Tibial nerve (tissue), 3 donors: ENCODE data around the gene CASS4.

Experiments used
- CTCF ChIP-seq, 5 experiments: fragments of 200-600 bp in 3 of 5; fragments of 450-650 bp in 2 of 5; sonication (generic) in 3 of 5; IDR thresholded peaks; one replicate each; pipeline ENCODE4 v1.5.1; 2016 to 2019; ENCODE audit warnings: antibody characterized with exemption in 5 of 5, mild to moderate bottlenecking in 3 of 5, moderate library complexity in 2 of 5
- POLR2A ChIP-seq, 2 donors: fragments of 450-650 bp; IDR thresholded peaks; one replicate each; pipeline ENCODE4 v1.6.1; 2017; ENCODE audit warnings: antibody characterized with exemption in 2 of 2, mild to moderate bottlenecking in 2 of 2, moderate library complexity in 2 of 2

- TF ChIP-seq POLR2A (IDR thresholded peaks at IDR 0.05) (no peak), CTCF (IDR thresholded peaks at IDR 0.05) (no peak)
Measured at GRCh38 chr20:56391596-56392131, 20.4 kb upstream of the CASS4 start.
